ENCODE data around the gene FSTL5.

Gene FSTL5

DNA sequence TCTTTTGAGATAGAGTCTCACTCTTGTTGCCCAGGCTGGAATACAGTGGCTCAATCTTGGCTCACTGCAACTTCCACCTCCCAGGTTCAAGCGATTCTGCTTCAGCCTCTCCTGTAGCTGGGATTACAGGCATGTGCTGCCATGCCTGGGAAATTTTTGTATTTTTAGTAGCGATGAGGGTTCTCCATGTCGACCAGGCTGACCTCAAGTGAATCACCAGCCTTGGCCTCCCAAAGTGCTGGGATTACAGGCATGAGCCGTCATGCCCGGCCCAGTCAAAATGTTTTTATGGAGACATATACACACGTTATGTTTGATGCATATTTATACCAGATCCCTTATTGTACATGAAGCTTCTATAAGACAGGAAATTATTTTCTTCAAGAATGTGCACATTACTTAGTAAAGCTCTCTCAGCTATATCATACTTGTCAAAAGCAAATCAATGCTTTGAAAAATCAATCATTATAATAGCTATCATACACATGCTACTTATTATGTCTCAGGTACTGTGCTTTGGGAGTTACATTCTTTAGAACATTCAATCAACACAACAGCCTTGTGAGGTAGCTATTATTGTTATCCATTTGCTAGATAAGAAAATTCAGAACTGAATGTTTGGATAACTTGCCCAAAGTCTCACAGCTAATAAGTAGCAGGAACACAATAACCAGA lies 269.2 kb downstream of the FSTL5 start:
- TF ChIP-seq YY1 (IDR thresholded peaks at IDR 0.05; ENCODE audit: low read depth) (no peak), EP300 (IDR thresholded peaks at IDR 0.05; ENCODE audit: borderline replicate concordance) (no peak), NFIC (IDR thresholded peaks at IDR 0.05) (no peak), TCF12 (IDR thresholded peaks at IDR 0.05; ENCODE audit: low read depth) (no peak), ZBTB7A (IDR thresholded peaks at IDR 0.05; ENCODE audit: low read depth) (no peak), EGR1 (IDR thresholded peaks at IDR 0.05) (no peak), CREB1 (IDR thresholded peaks at IDR 0.05; ENCODE audit: low read depth) (no peak), FOXM1 (IDR thresholded peaks at IDR 0.05; ENCODE audit: borderline replicate concordance, low read depth) (no peak)
- TF ChIP-seq, protein P1, sequence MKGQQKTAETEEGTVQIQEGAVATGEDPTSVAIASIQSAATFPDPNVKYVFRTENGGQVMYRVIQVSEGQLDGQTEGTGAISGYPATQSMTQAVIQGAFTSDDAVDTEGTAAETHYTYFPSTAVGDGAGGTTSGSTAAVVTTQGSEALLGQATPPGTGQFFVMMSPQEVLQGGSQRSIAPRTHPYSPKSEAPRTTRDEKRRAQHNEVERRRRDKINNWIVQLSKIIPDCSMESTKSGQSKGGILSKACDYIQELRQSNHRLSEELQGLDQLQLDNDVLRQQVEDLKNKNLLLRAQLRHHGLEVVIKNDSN (IDR thresholded peaks at IDR 0.05), result no peak
- TF ChIP-seq, protein P2, sequence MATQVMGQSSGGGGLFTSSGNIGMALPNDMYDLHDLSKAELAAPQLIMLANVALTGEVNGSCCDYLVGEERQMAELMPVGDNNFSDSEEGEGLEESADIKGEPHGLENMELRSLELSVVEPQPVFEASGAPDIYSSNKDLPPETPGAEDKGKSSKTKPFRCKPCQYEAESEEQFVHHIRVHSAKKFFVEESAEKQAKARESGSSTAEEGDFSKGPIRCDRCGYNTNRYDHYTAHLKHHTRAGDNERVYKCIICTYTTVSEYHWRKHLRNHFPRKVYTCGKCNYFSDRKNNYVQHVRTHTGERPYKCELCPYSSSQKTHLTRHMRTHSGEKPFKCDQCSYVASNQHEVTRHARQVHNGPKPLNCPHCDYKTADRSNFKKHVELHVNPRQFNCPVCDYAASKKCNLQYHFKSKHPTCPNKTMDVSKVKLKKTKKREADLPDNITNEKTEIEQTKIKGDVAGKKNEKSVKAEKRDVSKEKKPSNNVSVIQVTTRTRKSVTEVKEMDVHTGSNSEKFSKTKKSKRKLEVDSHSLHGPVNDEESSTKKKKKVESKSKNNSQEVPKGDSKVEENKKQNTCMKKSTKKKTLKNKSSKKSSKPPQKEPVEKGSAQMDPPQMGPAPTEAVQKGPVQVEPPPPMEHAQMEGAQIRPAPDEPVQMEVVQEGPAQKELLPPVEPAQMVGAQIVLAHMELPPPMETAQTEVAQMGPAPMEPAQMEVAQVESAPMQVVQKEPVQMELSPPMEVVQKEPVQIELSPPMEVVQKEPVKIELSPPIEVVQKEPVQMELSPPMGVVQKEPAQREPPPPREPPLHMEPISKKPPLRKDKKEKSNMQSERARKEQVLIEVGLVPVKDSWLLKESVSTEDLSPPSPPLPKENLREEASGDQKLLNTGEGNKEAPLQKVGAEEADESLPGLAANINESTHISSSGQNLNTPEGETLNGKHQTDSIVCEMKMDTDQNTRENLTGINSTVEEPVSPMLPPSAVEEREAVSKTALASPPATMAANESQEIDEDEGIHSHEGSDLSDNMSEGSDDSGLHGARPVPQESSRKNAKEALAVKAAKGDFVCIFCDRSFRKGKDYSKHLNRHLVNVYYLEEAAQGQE (IDR thresholded peaks at IDR 0.05; ENCODE audit: low read depth), result no peak
- TF ChIP-seq, protein P3, sequence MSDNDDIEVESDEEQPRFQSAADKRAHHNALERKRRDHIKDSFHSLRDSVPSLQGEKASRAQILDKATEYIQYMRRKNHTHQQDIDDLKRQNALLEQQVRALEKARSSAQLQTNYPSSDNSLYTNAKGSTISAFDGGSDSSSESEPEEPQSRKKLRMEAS (IDR thresholded peaks at IDR 0.05), result no peak

DNA sequence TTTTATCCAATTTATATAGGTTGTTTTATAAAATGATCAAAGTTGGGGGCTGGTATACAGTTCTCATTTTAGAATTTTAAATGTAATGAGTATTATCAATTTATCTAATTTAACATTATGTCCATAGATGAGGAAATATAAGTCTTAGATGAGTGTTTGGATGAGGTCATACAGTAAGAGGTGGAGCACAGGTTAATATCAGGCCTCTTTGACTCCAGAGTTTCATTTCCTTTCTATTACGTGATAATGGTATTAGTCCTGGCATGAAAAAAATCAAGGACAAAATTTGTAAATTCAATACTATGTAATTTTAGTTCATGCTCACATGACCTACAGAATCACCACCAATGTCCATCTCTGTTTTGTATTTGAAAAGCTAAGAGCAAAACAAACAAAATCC lies 269.8 kb downstream of the FSTL5 start:
- TF ChIP-seq CEBPB (IDR thresholded peaks at IDR 0.05) (no peak), TAF1 (IDR thresholded peaks at IDR 0.05; ENCODE audit: low read depth) (no peak), EGR1 (IDR thresholded peaks at IDR 0.05) (no peak), TEAD4 (IDR thresholded peaks at IDR 0.05) (no peak), YY1 (IDR thresholded peaks at IDR 0.05; ENCODE audit: low read depth) (no peak), TCF12 (IDR thresholded peaks at IDR 0.05; ENCODE audit: low read depth) (no peak), EP300 (IDR thresholded peaks at IDR 0.05; ENCODE audit: borderline replicate concordance) (no peak), FOXM1 (IDR thresholded peaks at IDR 0.05; ENCODE audit: borderline replicate concordance, low read depth) (no peak), CREB1 (IDR thresholded peaks at IDR 0.05; ENCODE audit: low read depth) (no peak), ZBTB7A (IDR thresholded peaks at IDR 0.05; ENCODE audit: low read depth) (no peak), RAD21 (IDR thresholded peaks at IDR 0.05; ENCODE audit: low read depth) (no peak), NFIC (IDR thresholded peaks at IDR 0.05) (no peak)
- TF ChIP-seq, protein P1 (IDR thresholded peaks at IDR 0.05), result no peak
- TF ChIP-seq, protein P2 (IDR thresholded peaks at IDR 0.05; ENCODE audit: low read depth), result no peak
- TF ChIP-seq, protein P3 (IDR thresholded peaks at IDR 0.05), result no peak

DNA sequence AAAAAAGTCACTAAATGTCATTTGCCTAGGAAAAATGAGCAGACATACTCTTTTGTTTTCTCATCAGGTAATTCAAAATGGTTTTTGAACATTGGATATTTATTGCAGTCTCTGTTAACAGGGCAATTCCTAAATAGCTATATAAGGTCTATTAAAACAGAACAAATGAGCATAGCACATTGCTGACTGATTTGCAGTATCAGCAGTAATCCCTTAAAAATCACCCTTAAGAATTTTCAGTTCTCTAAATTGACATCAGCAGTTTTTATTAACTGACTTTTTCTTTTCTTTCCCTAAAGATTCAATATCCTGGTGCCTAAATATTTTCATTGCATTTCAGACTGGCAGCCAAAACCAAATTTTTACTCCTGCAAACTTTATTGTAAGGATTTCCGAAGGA lies 270.2 kb downstream of the FSTL5 start:
- TF ChIP-seq YY1 (IDR thresholded peaks at IDR 0.05; ENCODE audit: low read depth) (no peak), CREB1 (IDR thresholded peaks at IDR 0.05; ENCODE audit: low read depth) (no peak), TEAD4 (IDR thresholded peaks at IDR 0.05) (no peak), TCF12 (IDR thresholded peaks at IDR 0.05; ENCODE audit: low read depth) (no peak), TAF1 (IDR thresholded peaks at IDR 0.05; ENCODE audit: low read depth) (no peak), ZBTB7A (IDR thresholded peaks at IDR 0.05; ENCODE audit: low read depth) (no peak), EGR1 (IDR thresholded peaks at IDR 0.05) (no peak), RAD21 (IDR thresholded peaks at IDR 0.05; ENCODE audit: low read depth) (no peak), NFIC (IDR thresholded peaks at IDR 0.05) (no peak), EP300 (IDR thresholded peaks at IDR 0.05; ENCODE audit: borderline replicate concordance) (no peak)
- TF ChIP-seq, protein P3 (IDR thresholded peaks at IDR 0.05), result no peak

DNA sequence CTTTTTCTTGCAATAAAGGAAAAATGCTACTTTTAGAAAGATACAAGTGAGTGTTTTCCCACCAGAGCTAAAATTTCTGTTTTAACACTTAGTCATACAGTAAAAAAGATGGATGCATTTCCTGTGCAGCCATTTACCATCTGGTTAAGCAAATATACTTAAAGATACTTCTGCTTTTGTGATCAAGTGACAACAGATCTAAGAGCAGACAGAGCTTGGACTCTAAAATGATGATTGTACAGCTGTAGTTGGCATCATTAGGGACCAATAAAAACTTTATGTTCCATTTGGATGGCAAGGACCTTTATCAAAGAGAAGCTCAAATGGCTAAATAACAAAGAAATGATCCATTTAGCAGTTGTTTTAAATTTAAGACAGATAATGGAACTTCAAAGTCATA lies 270.8 kb downstream of the FSTL5 start:
- TF ChIP-seq RAD21 (IDR thresholded peaks at IDR 0.05; ENCODE audit: low read depth), result no peak

DNA sequence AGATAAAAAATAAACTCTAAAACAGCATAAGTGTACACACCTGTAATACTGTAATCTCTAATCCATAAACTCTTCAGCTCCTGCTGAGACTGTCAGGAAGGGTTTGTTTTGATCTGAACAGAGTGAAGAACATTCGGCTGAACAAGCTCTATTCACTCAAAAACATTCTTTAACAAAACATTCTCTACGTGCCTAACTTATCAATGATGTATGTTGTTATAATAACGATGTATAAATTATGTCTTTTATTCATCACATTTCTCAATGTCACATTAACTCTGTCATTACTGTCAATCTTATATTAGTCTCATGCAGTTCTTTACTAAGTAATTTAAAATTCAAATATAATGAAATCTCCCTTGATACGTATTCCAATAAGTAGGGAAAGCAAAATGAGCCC lies 280.6 kb downstream of the FSTL5 start:
- TF ChIP-seq CEBPB (IDR thresholded peaks at IDR 0.05) (no peak), NFIC (IDR thresholded peaks at IDR 0.05) (no peak), RAD21 (IDR thresholded peaks at IDR 0.05; ENCODE audit: low read depth) (no peak), EP300 (IDR thresholded peaks at IDR 0.05; ENCODE audit: borderline replicate concordance) (no peak), CREB1 (IDR thresholded peaks at IDR 0.05; ENCODE audit: low read depth) (no peak), EGR1 (IDR thresholded peaks at IDR 0.05) (no peak), TCF12 (IDR thresholded peaks at IDR 0.05; ENCODE audit: low read depth) (no peak)

DNA sequence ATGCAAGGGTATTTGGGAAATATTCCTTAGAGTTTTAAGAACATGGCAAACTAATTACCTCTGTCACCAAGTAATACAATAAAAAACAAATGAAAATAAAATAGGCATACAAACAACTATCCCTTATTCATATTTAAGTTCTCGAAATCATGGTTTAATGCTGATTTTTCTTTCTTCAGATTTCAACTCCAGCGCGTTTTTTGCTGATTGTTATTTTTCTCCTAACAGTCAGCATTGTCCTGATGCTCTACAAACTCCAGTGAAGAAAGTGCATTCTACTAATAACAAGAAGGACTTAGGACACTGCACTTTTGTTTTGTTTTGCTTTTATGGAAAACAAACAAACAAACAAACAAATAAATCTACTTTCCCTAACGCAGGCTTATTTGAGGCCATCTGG lies 282.4 kb downstream of the FSTL5 start:
- TF ChIP-seq TEAD4 (IDR thresholded peaks at IDR 0.05) (no peak), RAD21 (IDR thresholded peaks at IDR 0.05; ENCODE audit: low read depth) (no peak)
- TF ChIP-seq, protein P1 (IDR thresholded peaks at IDR 0.05), result no peak
- TF ChIP-seq, protein P3 (IDR thresholded peaks at IDR 0.05), result no peak

Measured in Ishikawa (cell line).